GM21576 (cell line): Measurements from ENCODE around the gene GPR37.

Source experiments
- ATAC-seq: cut with Tn5 transposase; IDR thresholded peaks from one replicate; pipeline ENCODE4 v1.9.1; 2021; ENCODE audit warnings: mild to moderate bottlenecking, moderate library complexity; ENCODE audit not compliant: unreplicated experiment

Gene GPR37

GRCh38 chr7:124780056-124780455 lies 14.5 kb upstream of the GPR37 start:
- ATAC-seq: no peak

DNA sequence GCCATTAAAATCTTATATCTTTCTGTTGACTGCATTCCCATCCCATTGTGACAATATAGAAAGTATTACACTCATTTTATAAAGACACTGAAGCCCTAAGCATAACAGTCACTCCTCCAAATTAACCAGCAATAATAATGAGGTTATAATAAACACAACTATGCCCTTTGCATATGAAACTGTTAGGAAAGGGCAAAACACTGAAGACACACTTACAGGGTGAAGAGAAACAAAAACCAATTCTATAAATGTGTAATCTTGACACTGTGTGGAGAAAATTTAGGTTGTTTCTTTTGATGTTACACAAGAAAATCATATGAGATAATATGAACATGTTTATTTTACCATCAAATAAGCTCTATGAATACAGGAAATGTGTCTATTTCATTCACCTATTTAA lies 14.0 kb upstream of the GPR37 start:
- ATAC-seq: no peak

DNA sequence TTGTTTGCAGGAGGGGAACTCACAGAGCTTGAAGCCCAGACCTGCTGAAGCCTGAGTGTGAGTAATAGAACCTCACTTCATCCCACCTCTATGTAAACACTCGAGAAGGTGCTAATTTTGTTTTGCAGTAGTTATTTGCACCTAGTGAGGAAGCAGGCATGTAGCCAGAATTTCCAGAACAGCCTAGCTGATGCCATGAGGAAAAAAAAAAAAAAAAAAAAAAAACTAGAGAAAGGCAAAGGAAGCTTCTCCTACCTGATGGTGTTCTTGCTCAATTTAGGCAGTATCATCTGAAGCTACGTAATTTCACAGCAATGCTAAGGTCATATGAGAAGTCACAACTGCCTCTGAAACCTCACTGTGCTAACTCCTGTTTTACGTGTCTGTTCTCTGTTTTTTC lies 13.6 kb upstream of the GPR37 start:
- ATAC-seq: no peak

DNA sequence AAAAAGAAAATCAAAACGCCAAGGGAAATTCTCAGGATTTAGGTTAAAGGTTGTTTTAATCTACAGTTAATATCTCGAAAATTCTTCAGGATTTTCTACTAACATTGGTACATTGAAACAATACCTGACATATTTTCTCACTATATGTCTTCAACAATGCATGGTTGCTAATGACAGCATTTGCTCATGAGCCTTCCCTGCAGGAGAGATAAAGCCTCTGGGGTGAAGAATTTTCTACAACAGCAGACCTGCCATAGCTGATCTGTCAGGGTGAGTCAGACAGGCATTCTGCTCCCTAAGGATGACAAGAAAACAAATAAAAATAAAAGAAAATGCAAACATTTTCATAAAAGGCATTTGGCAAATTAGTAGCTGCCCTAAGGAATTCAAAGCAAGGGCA lies 11.7 kb upstream of the GPR37 start:
- no peak for ATAC-seq

DNA sequence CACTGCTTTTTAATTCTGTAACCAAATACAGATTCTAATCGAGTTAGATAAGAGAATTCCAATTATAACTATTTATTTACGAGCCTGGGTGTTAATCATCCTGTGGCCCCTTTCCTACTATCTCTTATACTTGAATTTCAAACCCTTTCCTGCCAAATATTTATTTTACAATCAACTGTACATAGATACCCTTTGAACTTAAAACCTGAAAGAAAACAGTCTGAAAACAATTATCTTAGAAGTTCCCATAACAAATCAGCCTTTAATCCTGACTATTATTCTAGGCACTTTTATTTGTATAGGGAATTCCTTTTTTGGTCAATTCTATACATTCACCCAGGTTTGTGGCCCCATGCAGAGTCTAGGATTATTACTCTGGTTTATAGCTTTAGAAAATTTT lies 10.6 kb upstream of the GPR37 start:
- no peak for ATAC-seq

GRCh38 chr7:124775422-124775821 lies 9.8 kb upstream of the GPR37 start:
- no peak for ATAC-seq

GRCh38 chr7:124773938-124774337 lies 8.3 kb upstream of the GPR37 start:
- ATAC-seq: no peak

GRCh38 chr7:124773339-124773738 lies 7.7 kb upstream of the GPR37 start:
- no peak for ATAC-seq

DNA sequence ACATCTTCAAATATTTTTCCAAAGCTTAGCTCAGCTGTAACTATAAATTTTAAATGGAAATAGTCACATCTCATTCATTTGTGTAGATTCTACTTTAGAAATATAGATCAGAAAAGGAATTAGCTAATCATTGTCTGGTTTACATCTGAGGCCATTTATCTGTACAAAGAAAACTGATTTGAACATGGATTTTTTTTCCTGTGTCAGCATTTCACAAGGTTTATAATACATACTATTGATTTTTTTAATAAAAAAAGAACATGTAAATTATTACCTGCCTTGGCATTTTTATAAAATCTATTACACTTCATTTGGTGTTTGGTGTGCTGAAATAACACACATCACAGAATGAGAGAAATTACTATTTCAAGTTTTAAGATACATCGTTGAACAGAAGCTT lies 3.5 kb upstream of the GPR37 start:
- ATAC-seq: no peak

DNA sequence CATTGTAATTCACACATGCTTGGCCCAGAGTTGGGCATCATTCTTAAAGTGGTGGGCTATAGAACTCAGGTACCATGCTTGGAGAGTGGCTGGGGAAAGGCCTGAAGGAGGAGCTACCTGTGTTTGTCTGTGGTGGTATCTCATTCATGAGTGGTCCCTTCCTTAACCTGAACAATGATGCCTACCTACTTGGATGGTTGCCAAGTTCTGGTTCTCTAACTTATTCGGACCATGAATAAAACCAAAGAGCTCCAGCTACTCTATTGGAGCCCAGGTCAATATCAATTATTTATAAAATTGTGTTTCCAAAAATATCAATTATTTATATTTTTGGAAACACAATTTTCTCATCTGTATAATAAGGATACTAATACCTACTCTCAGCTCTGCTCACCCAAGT lies 2.9 kb upstream of the GPR37 start:
- no peak for ATAC-seq

GRCh38 chr7:124764847-124765400 lies 668 bp downstream of the GPR37 start:
- peak; percentile 42 for ATAC-seq

GRCh38 chr7:124764051-124764846 lies 1.3 kb downstream of the GPR37 start:
- no peak for ATAC-seq

DNA sequence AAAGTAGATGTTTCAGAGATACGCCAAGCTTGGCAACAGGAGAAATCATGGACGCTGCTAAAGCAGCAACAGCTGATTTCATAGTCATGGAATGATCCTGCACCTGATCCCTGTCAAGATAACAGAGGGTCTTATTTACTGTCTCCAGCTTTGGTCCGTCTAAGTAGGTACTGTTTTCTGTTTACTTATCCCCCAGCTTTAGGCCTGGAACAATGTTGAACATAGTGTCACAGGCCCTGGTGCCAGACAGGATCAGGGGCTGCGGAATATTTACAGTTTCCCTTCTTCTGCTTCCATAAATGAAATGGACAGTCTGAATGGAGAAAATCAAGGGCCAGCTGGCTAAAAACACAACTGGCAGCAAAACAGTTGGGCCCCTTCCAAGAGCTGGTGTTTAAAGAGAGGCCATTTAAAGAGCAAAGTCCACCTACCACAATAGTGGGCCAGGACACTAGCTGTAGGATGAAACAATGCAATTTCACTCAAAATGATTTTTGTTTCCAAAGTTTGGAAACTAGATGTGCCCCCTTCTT lies 2.9 kb downstream of the GPR37 start:
- ATAC-seq: no peak

DNA sequence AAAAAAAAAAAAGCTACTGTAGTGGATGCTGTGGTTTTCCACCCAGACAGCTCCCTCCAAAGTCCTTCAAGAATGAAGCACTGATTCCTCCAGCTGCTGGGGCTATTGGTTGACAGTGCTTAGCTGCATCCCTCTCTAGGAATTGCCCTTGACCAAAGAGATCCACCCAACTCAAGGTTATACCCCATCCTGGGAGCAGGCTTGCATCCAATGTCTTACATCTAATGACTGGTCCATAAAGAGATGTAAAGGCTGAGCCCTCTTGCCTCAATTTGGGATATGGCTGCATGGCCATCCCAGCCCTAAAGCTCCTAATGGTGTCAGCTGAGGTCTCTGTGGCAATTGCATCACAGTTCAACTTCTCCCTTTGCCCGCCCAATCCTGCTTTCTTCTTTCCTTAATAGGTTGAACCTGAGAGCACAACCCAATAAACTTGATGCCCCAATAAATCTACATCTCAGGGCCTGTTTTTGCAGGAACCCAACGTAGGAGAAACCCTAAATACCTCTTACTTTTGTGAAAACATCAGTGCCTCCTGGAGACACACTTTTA lies 4.4 kb downstream of the GPR37 start:
- no peak for ATAC-seq

DNA sequence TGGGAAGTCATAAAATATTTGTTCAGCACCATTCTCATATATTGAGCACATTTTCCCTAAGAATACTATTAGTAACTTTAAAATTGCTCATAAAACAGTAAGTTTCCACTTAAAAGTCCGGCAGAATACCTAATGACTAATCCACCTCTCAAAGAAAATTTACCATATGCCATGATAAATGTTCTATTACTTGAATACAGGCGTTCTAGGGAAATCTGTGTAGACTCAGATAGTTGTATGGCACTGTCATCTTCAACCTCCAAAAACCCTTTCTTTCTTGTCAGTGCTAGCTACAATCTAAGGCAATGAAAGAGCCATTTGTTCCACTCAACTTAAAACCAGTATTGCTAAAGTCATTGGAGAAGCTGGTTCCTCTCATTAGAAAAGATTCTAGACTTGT lies 7.3 kb downstream of the GPR37 start:
- ATAC-seq: no peak

DNA sequence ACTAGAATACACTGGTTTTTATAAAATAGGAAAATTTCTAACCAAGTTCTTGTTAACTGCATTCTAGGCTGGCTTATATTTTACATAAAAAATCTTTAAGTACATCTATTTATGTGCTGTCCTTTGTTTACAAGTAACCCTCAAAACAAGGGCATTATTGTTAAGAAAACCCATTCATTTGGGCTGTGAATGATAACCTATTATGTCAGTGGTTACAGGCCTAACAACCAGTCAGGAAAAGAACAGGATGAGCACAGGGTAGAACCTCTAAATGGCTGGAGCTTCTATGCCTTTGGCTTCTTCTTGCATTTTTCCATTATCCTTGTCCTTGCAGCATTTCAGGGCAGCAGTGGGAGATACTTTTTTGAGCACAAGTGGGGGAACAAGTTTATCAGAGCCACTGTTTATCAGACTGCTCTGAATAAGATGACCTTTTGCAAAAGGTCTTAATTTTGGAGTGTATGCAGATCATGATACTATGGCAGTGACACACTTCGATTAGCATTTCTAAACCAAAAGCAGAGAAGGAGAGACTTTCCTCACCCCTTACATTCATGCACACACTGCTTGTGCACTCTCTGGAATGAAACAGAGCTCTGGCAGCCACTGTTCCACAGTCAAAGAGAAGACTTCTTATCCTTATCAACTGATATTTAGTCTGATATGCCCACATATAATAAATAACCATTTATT lies 10.9 kb downstream of the GPR37 start:
- no peak for ATAC-seq

- no peak for ATAC-seq
Observed at GRCh38 chr7:124752310-124752709, 13.3 kb downstream of the GPR37 start.

- no peak for ATAC-seq
Observed at GRCh38 chr7:124751027-124751426, 14.6 kb downstream of the GPR37 start.

DNA sequence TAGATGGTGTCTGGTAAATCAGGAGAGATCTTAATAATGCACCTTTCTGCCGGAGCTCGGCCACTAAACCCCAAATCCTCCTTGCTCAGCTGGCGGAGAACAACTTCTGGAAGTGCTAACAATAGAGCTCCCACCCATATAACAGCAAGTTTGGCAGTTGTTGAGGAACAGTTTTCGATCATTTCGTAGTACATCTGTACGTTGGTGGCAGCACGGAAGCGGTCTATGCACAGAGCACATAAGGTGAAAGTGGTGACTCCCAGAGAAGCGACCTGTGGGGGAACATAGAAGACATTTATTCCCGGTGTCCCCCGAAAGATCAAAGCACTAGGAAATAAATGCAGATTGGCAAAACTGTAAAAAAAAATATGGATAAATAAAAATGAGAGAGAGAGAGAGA lies 18.5 kb downstream of the GPR37 start:
- no peak for ATAC-seq

- ATAC-seq: no peak
Observed at GRCh38 chr7:124738639-124739038, 27.0 kb downstream of the GPR37 start.

- ATAC-seq: no peak
Observed at GRCh38 chr7:124737760-124738300, 27.8 kb downstream of the GPR37 start.
